ENCODE results near the gene CLIP3.

CLIP3 gene

DNA sequence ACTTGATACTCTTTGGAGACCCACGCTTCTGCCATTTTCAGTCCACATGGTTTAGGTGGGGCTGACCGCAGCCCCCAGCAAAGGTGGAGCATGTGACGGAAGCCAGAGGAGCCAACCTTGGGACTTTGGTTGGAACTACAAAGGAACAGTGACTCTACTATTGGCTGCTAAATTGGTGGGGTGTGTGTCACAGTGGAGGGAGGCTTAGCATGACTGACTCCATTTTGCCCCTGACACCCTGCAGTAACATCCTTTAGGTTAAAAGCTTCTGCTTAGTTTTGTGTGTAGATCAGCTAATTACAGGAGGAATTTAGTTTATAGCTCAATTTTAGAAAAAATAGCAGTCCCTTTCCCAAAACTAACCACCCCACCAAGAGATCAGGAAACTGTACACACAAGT lies 31.1 kb downstream of the CLIP3 start:
- DNase-seq = no peak
- H4K12ac ChIP-seq (ENCODE audit: low read depth, low read length) = no peak overlapping the region
- H2AK5ac ChIP-seq (ENCODE audit: low read length) = no peak overlapping the region
- no peak overlapping the region for H3K4me2 ChIP-seq (ENCODE audit: low read length)
- H3K27ac ChIP-seq (ENCODE audit: low read depth, low read length) = no peak overlapping the region
- H2BK12ac ChIP-seq (ENCODE audit: low read length) = no peak overlapping the region
- H2AFZ ChIP-seq (ENCODE audit: insufficient read depth, low read length, poor library complexity) = no peak overlapping the region
- H2BK5ac ChIP-seq (ENCODE audit: low read depth, low read length, poor library complexity) = no peak overlapping the region
- no peak overlapping the region for H4K8ac ChIP-seq (ENCODE audit: low read depth, low read length)
- H3K36me3 ChIP-seq (ENCODE audit: control insufficient read depth in 1 of 2, insufficient read depth in 2 of 2, low read length in 2 of 2) = peaks cover 10 to 20% of the 10 kb centered on the region in 2 experiments
- H3K79me2 ChIP-seq (ENCODE audit: control insufficient read depth, insufficient read depth, low read length, poor library complexity) = no peaks in the 10 kb centered on the region
- no peak overlapping the region for H2BK120ac ChIP-seq (ENCODE audit: insufficient read depth, low read length, poor library complexity)
- WGBS (ENCODE audit: extremely low coverage, insufficient coverage, insufficient read length) = no CpG with 5 or more reads among the region's 3 CpGs
- H3K14ac ChIP-seq (ENCODE audit: low read length) = no peak overlapping the region
- H3K18ac ChIP-seq (ENCODE audit: low read length) = no peak overlapping the region
- no peaks in the 10 kb centered on the region for H3K4me1 ChIP-seq (ENCODE audit: control insufficient read depth in 1 of 2, insufficient read depth in 2 of 2, low read length in 2 of 2)
- H3K27me3 ChIP-seq (ENCODE audit: insufficient read depth, low read length) = no peaks in the 10 kb centered on the region
- H3K79me1 ChIP-seq (ENCODE audit: low read length) = no peaks in the 10 kb centered on the region
- H3K4me3 ChIP-seq (ENCODE audit: low read depth, low read length) = no peak overlapping the region
- no peak overlapping the region for H3K23ac ChIP-seq (ENCODE audit: low read length)
- no peak overlapping the region for H4K91ac ChIP-seq (ENCODE audit: low read depth, low read length)
- H3K4ac ChIP-seq (ENCODE audit: low read depth, low read length) = no peak overlapping the region
- H3K9me3 ChIP-seq (ENCODE audit: insufficient read depth, low read depth, low read length) = no peaks in the 10 kb centered on the region
- no peak overlapping the region for H3K9ac ChIP-seq (ENCODE audit: low read length)

- no peak overlapping the region for H3K23ac ChIP-seq (ENCODE audit: low read length)
- no peaks in the 10 kb centered on the region for H3K27me3 ChIP-seq (ENCODE audit: insufficient read depth, low read length)
- no peak overlapping the region for H4K12ac ChIP-seq (ENCODE audit: low read depth, low read length)
- no peak overlapping the region for H2BK12ac ChIP-seq (ENCODE audit: low read length)
- H4K91ac ChIP-seq (ENCODE audit: low read depth, low read length) = no peak overlapping the region
- H3K4ac ChIP-seq (ENCODE audit: low read depth, low read length) = no peak overlapping the region
- H3K27ac ChIP-seq (ENCODE audit: low read depth, low read length) = no peak overlapping the region
- peaks cover 11% of the 10 kb centered on the region for H3K79me1 ChIP-seq (ENCODE audit: low read length)
- no peak overlapping the region for H2BK120ac ChIP-seq (ENCODE audit: insufficient read depth, low read length, poor library complexity)
- H2BK5ac ChIP-seq (ENCODE audit: low read depth, low read length, poor library complexity) = no peak overlapping the region
- H2AK5ac ChIP-seq (ENCODE audit: low read length) = no peak overlapping the region
- no peak overlapping the region for H3K14ac ChIP-seq (ENCODE audit: low read length)
- H3K9ac ChIP-seq (ENCODE audit: low read length) = no peak overlapping the region
- DNase-seq = no peak
- H3K9me3 ChIP-seq (ENCODE audit: insufficient read depth, low read depth, low read length) = no peaks in the 10 kb centered on the region
- H3K18ac ChIP-seq (ENCODE audit: low read length) = no peak overlapping the region
- peaks cover 12% of the 10 kb centered on the region in 2 experiments for H3K4me1 ChIP-seq (ENCODE audit: control insufficient read depth in 1 of 2, insufficient read depth in 2 of 2, low read length in 2 of 2)
- H4K8ac ChIP-seq (ENCODE audit: low read depth, low read length) = no peak overlapping the region
- no CpG with 5 or more reads among the region's 8 CpGs for WGBS (ENCODE audit: extremely low coverage, insufficient coverage, insufficient read length)
- H2AFZ ChIP-seq (ENCODE audit: insufficient read depth, low read length, poor library complexity) = no peak overlapping the region
- peaks cover 12% of the 10 kb centered on the region in 2 experiments for H3K36me3 ChIP-seq (ENCODE audit: control insufficient read depth in 1 of 2, insufficient read depth in 2 of 2, low read length in 2 of 2)
- H3K79me2 ChIP-seq (ENCODE audit: control insufficient read depth, insufficient read depth, low read length, poor library complexity) = peaks cover 8% of the 10 kb centered on the region
- H3K4me2 ChIP-seq (ENCODE audit: low read length) = no peak overlapping the region
- H3K4me3 ChIP-seq (ENCODE audit: low read depth, low read length) = no peak overlapping the region
Observed at GRCh38 chr19:35996777-35997176, 35.9 kb downstream of the CLIP3 start.

DNA sequence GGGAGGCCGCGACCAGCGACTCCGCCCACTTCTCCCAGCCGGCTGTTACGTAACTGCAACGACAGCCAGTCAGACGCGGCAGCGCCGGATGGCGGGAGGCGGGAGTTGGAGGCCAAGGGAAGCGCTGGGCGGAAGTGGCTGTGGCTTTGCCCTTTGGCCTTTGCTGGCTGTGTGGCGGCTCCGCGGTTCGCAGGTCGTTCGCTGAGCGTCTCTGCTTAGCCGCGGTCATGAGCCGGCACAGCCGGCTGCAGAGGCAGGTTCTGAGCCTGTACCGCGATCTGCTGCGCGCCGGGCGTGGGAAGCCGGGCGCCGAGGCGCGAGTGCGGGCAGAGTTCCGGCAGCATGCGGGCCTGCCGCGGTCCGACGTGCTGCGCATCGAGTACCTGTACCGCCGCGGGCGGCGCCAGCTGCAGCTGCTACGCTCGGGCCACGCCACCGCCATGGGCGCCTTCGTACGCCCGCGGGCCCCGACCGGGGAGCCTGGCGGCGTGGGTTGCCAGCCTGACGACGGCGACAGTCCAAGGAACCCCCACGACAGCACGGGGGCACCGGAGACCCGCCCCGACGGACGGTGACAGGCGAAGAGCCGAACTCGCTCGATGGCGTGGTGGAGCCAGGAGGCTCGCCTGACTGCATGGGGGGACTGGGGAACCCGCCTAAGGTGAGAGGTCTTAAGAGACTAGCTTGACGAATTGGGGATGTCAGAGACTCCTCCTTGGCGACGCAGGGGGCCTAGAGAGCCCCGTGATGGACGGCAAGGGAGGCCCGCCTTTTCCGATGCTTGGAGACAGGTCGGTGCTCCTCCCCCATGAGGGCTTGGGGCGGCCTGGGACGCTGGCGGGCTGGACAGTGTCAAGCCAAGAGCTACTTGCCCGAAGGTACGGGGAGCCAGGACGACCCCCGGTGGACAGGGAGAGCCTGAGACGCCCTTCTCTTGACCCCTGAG lies 37.4 kb downstream of the CLIP3 start, which contains the start of gene SDHAF1:
Gene SDHAF1 (plus strand): TSS at position 141 of the 946 bp plus-strand sequence. CDS start 87 bp downstream, at position 228.
- Histone ChIP-seq H3K36me3 (ENCODE audit: control insufficient read depth in 1 of 2, insufficient read depth in 2 of 2, low read length in 2 of 2) (peaks cover 3 to 7% of the 10 kb centered on the region in 2 experiments), H2BK5ac (ENCODE audit: low read depth, low read length, poor library complexity) (peak within 1 kb of the TSS; percentile 47), H3K9ac (ENCODE audit: low read length) (peak within 1 kb of the TSS; percentile 86), H2AK5ac (ENCODE audit: low read length) (peak within 1 kb of the TSS; percentile 38), H3K9me3 (ENCODE audit: insufficient read depth, low read depth, low read length) (no peaks in the 10 kb centered on the region), H3K4me2 (ENCODE audit: low read length) (peak within 1 kb of the TSS; percentile 70), H3K27me3 (ENCODE audit: insufficient read depth, low read length) (no peaks in the 10 kb centered on the region), H3K23ac (ENCODE audit: low read length) (no peak within 1 kb of the TSS), H2BK120ac (ENCODE audit: insufficient read depth, low read length, poor library complexity) (peak within 1 kb of the TSS; percentile 84), H3K4me3 (ENCODE audit: low read depth, low read length) (peak within 1 kb of the TSS; percentile 96), H3K4me1 (ENCODE audit: control insufficient read depth in 1 of 2, insufficient read depth in 2 of 2, low read length in 2 of 2) (peaks cover 12% of the 10 kb centered on the region in 2 experiments), H4K91ac (ENCODE audit: low read depth, low read length) (peak within 1 kb of the TSS; percentile 92), H2BK12ac (ENCODE audit: low read length) (no peak within 1 kb of the TSS), H3K79me2 (ENCODE audit: control insufficient read depth, insufficient read depth, low read length, poor library complexity) (peaks cover 8% of the 10 kb centered on the region), H2AFZ (ENCODE audit: insufficient read depth, low read length, poor library complexity) (peak within 1 kb of the TSS; percentile 92), H3K79me1 (ENCODE audit: low read length) (peaks cover 11% of the 10 kb centered on the region), H3K27ac (ENCODE audit: low read depth, low read length) (peak within 1 kb of the TSS; percentile 78), H4K12ac (ENCODE audit: low read depth, low read length) (peak within 1 kb of the TSS; percentile 80), H4K8ac (ENCODE audit: low read depth, low read length) (peak within 1 kb of the TSS; percentile 99), H3K14ac (ENCODE audit: low read length) (peak within 1 kb of the TSS; percentile 88), H3K18ac (ENCODE audit: low read length) (peak within 1 kb of the TSS; percentile 86), H3K4ac (ENCODE audit: low read depth, low read length) (peak within 1 kb of the TSS; percentile 18)
- DNase-seq = peak; percentile 94
- no CpG with 5 or more reads among the region's 97 CpGs for WGBS (ENCODE audit: extremely low coverage, insufficient coverage, insufficient read length)

- Histone ChIP-seq H3K27me3 (ENCODE audit: insufficient read depth, low read length) (no peaks in the 10 kb centered on the region), H2AK5ac (ENCODE audit: low read length) (no peak overlapping the region), H3K27ac (ENCODE audit: low read depth, low read length) (no peak overlapping the region), H3K79me1 (ENCODE audit: low read length) (peaks cover 11% of the 10 kb centered on the region), H3K4ac (ENCODE audit: low read depth, low read length) (no peak overlapping the region), H3K9me3 (ENCODE audit: insufficient read depth, low read depth, low read length) (no peaks in the 10 kb centered on the region), H2BK120ac (ENCODE audit: insufficient read depth, low read length, poor library complexity) (no peak overlapping the region), H3K9ac (ENCODE audit: low read length) (no peak overlapping the region), H4K91ac (ENCODE audit: low read depth, low read length) (no peak overlapping the region), H4K12ac (ENCODE audit: low read depth, low read length) (peak overlapping the region; percentile 34), H2AFZ (ENCODE audit: insufficient read depth, low read length, poor library complexity) (no peak overlapping the region), H3K4me2 (ENCODE audit: low read length) (no peak overlapping the region), H3K4me3 (ENCODE audit: low read depth, low read length) (no peak overlapping the region), H3K4me1 (ENCODE audit: control insufficient read depth in 1 of 2, insufficient read depth in 2 of 2, low read length in 2 of 2) (peaks cover 12% of the 10 kb centered on the region in 2 experiments), H3K79me2 (ENCODE audit: control insufficient read depth, insufficient read depth, low read length, poor library complexity) (peaks cover 8% of the 10 kb centered on the region), H3K23ac (ENCODE audit: low read length) (no peak overlapping the region), H3K36me3 (ENCODE audit: control insufficient read depth in 1 of 2, insufficient read depth in 2 of 2, low read length in 2 of 2) (peaks cover 3 to 7% of the 10 kb centered on the region in 2 experiments), H2BK12ac (ENCODE audit: low read length) (no peak overlapping the region), H2BK5ac (ENCODE audit: low read depth, low read length, poor library complexity) (no peak overlapping the region), H4K8ac (ENCODE audit: low read depth, low read length) (peak overlapping the region; percentile 44), H3K18ac (ENCODE audit: low read length) (no peak overlapping the region), H3K14ac (ENCODE audit: low read length) (no peak overlapping the region)
- no peak for DNase-seq
- WGBS (ENCODE audit: extremely low coverage, insufficient coverage, insufficient read length) = no CpG with 5 or more reads among the region's 49 CpGs
Observed at GRCh38 chr19:35993923-35994598, 38.6 kb downstream of the CLIP3 start.

Data from trophoblast cell (in vitro differentiated cells and primary cell).